Fibroblast of skin of left biceps (primary cell): ENCODE results near the gene PDP2.

ENCODE experiments used
- DNase-seq, 2 experiments: peaks; one replicate each; pipeline ENCODE4 v3.0.0-alpha.2; 2013; ENCODE audit warnings: low read depth in 2 of 2

Gene PDP2

GRCh38 chr16:66880288-66881013, at the start of gene PDP2:
Gene PDP2 (plus strand): TSS chr16:66880515. CDS start chr16:66884285, 3,770 bp downstream.
- peak; percentile 90 for DNase-seq

GRCh38 chr16:66832190-66832589, 48.1 kb upstream of the PDP2 start:
- no peak for DNase-seq

- DNase-seq = peak in 1 of 2 experiments; percentile 5
These were observed 47.5 kb upstream of the PDP2 start for GRCh38 chr16:66832661-66833305.

GRCh38 chr16:66834746-66835145, 45.6 kb upstream of the PDP2 start:
- DNase-seq = no peak

- no peak for DNase-seq
These were observed 39.4 kb upstream of the PDP2 start for GRCh38 chr16:66840883-66841282.

- no peak for DNase-seq
These were observed 38.9 kb upstream of the PDP2 start for GRCh38 chr16:66841366-66841765.

- DNase-seq = no peak
These were observed 37.5 kb upstream of the PDP2 start for GRCh38 chr16:66842765-66843164.

- no peak for DNase-seq
These were observed 37.1 kb upstream of the PDP2 start for GRCh38 chr16:66843191-66843590.

GRCh38 chr16:66844009-66844341, 36.3 kb upstream of the PDP2 start:
- DNase-seq = no peak

GRCh38 chr16:66844342-66845079, 35.8 kb upstream of the PDP2 start, which contains the start of gene CA7:
Gene CA7 (plus strand): TSS chr16:66844414. CDS start chr16:66844488, 74 bp downstream.
- DNase-seq = no peak

GRCh38 chr16:66845080-66845410, 35.3 kb upstream of the PDP2 start:
- DNase-seq = no peak

- DNase-seq = no peak
These were observed 34.5 kb upstream of the PDP2 start for GRCh38 chr16:66845791-66846221.

GRCh38 chr16:66846266-66846665, 34.0 kb upstream of the PDP2 start:
- no peak for DNase-seq

GRCh38 chr16:66846831-66847230, 33.5 kb upstream of the PDP2 start:
- DNase-seq = no peak

- no peak for DNase-seq
These were observed 32.7 kb upstream of the PDP2 start for GRCh38 chr16:66847533-66848067.

GRCh38 chr16:66848172-66848571, 32.1 kb upstream of the PDP2 start:
- no peak for DNase-seq

- DNase-seq = no peak
These were observed 31.3 kb upstream of the PDP2 start for GRCh38 chr16:66849021-66849420.

- no peak for DNase-seq
These were observed 30.8 kb upstream of the PDP2 start for GRCh38 chr16:66849549-66849948.

GRCh38 chr16:66850115-66850815, 30.1 kb upstream of the PDP2 start:
- no peak for DNase-seq

- no peak for DNase-seq
These were observed 28.9 kb upstream of the PDP2 start for GRCh38 chr16:66851166-66851964.
